ENCODE data around the gene CRYL1. TPM values are rescaled to one million over a fixed set of nuclear protein-coding genes. Genes with fewer than 3 reads are reported as not detected.

CRYL1 gene
- polyA plus RNA-seq, 1 donor from 2014 or later, result 10.6 TPM

GRCh38 chr13:20518660-20519100 lies 7.0 kb downstream of the CRYL1 start:
- H3K4me3 ChIP-seq (ENCODE audit: low read length), result no peak overlapping the region
- no peak overlapping the region for H3K9ac ChIP-seq (ENCODE audit: low read length)
- H3K9me3 ChIP-seq (ENCODE audit: low read length), result no peaks in the 10 kb centered on the region
- H3K36me3 ChIP-seq (ENCODE audit: insufficient read depth, low read length), result no peaks in the 10 kb centered on the region
- H3K9me2 ChIP-seq (ENCODE audit: insufficient read depth, low read length), result no peaks in the 10 kb centered on the region
- H2AFZ ChIP-seq (ENCODE audit: low read depth, low read length), result no peak overlapping the region
- no peaks in the 10 kb centered on the region for H3K79me2 ChIP-seq (replicated peaks; ENCODE audit: insufficient read depth, low read length)
- no peak overlapping the region for H3K4me2 ChIP-seq (ENCODE audit: low read length)
- H4K20me1 ChIP-seq (ENCODE audit: insufficient read depth), result no peaks in the 10 kb centered on the region
- H3F3A ChIP-seq (ENCODE audit: insufficient read depth, low read length, poor library complexity, severe bottlenecking), result no peaks in the 10 kb centered on the region
- TF ChIP-seq RAD21 (conservative IDR thresholded peaks at IDR 0.05), result no peak
- TF ChIP-seq REST (IDR thresholded peaks at IDR 0.05; ENCODE audit: borderline replicate concordance), result no peak
- TF ChIP-seq CTCF (IDR thresholded peaks at IDR 0.05; ENCODE audit: poor library complexity, severe bottlenecking), result no peak
- no peak for TF ChIP-seq EZH2 (IDR thresholded peaks at IDR 0.05; ENCODE audit: borderline replicate concordance, insufficient read depth, low read length, poor library complexity, severe bottlenecking)
- no peak for TF ChIP-seq SMC3 (conservative IDR thresholded peaks at IDR 0.05; ENCODE audit: poor library complexity)
- TF ChIP-seq POLR2AphosphoS5 (IDR thresholded peaks at IDR 0.05), result no peak
- TF ChIP-seq TAF1 (IDR thresholded peaks at IDR 0.05; ENCODE audit: low read depth), result no peak
- no peak for TF ChIP-seq MXI1 (conservative IDR thresholded peaks at IDR 0.05; ENCODE audit: poor library complexity, severe bottlenecking)
- TF ChIP-seq EP300 (conservative IDR thresholded peaks at IDR 0.05; ENCODE audit: poor library complexity, severe bottlenecking), result no peak
- H3K27ac ChIP-seq (ENCODE audit: low read length), result no peak overlapping the region
- H3K27me3 ChIP-seq (ENCODE audit: insufficient read depth, low read depth, low read length), result no peaks in the 10 kb centered on the region

GRCh38 chr13:20514866-20515265 lies 10.8 kb downstream of the CRYL1 start:
- H3K4me3 ChIP-seq (ENCODE audit: low read length), result no peak overlapping the region
- H3K9me2 ChIP-seq (ENCODE audit: insufficient read depth, low read length), result no peaks in the 10 kb centered on the region
- no peak overlapping the region for H3K4me2 ChIP-seq (ENCODE audit: low read length)
- TF ChIP-seq REST (IDR thresholded peaks at IDR 0.05; ENCODE audit: borderline replicate concordance), result no peak
- no peak for TF ChIP-seq MXI1 (conservative IDR thresholded peaks at IDR 0.05; ENCODE audit: poor library complexity, severe bottlenecking)
- no peak for TF ChIP-seq POLR2AphosphoS5 (IDR thresholded peaks at IDR 0.05)
- TF ChIP-seq EP300 (conservative IDR thresholded peaks at IDR 0.05; ENCODE audit: poor library complexity, severe bottlenecking), result no peak
- H3K27me3 ChIP-seq (ENCODE audit: insufficient read depth, low read depth, low read length), result no peaks in the 10 kb centered on the region
- no peak overlapping the region for H2AFZ ChIP-seq (ENCODE audit: low read depth, low read length)
- no peaks in the 10 kb centered on the region for H3K9me3 ChIP-seq (ENCODE audit: low read length)
- H3K36me3 ChIP-seq (ENCODE audit: insufficient read depth, low read length), result no peaks in the 10 kb centered on the region
- no peak overlapping the region for H3K9ac ChIP-seq (ENCODE audit: low read length)
- H3K79me2 ChIP-seq (replicated peaks; ENCODE audit: insufficient read depth, low read length), result no peaks in the 10 kb centered on the region
- no peak overlapping the region for H3K27ac ChIP-seq (ENCODE audit: low read length)
- H4K20me1 ChIP-seq (ENCODE audit: insufficient read depth), result no peaks in the 10 kb centered on the region
- H3F3A ChIP-seq (ENCODE audit: insufficient read depth, low read length, poor library complexity, severe bottlenecking), result no peaks in the 10 kb centered on the region

Data from neural cell (in vitro differentiated cells).